HG03135 (cell line): ENCODE data around the gene CCDC167.

Experiments used
- ATAC-seq: cut with Tn5 transposase; IDR thresholded peaks from one replicate; pipeline ENCODE4 v1.9.1; 2021; ENCODE audit warnings: mild to moderate bottlenecking, moderate library complexity; ENCODE audit not compliant: unreplicated experiment

The CCDC167 gene

DNA sequence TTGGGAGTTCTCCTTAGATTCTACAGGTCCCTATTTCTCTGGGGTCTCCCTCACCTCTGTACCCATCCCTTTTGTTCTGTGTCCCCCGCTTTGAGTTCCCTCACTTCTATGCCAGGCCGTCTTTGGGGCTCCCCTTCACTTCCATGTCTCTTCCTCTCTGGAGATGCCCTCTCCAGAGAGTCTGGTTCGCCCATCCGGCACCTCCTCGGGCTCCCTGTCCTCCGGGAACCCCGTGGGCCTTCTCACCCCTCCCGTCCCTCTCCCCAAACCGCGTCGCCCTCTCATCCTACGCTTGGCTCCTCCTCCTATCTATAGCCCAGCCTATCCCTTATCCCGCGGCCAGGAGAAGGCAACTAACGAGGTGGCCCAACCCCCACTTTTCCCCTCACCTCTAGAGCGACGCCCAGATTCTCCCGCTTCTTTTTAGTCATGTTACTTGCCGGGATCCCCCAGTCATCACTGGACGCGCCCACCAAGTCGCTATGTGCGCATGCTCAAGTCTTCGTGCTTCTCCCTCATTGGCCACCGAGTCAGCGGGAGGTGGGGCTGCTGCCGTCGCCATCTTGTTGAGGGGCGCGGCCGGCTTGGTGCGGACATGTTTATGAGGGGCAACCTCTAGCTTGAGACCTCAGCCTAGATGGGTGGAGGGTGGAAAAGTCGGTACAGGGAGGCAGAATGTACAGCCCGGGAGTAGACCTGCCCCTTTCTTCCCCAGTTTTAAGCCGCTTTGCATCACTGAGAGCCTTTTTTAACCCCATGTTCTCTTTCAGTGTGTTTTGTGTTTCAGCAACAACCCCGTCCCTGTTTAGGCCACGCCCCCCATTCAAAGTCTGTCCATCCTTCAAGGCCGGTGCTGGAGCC is at the start of gene CCDC167:
Gene CCDC167, minus strand, starts transcription at position 461 of the 861 bp plus-strand sequence. Its CDS starts 30 bp downstream, at position 431.
- ATAC-seq = peak; percentile 78

DNA sequence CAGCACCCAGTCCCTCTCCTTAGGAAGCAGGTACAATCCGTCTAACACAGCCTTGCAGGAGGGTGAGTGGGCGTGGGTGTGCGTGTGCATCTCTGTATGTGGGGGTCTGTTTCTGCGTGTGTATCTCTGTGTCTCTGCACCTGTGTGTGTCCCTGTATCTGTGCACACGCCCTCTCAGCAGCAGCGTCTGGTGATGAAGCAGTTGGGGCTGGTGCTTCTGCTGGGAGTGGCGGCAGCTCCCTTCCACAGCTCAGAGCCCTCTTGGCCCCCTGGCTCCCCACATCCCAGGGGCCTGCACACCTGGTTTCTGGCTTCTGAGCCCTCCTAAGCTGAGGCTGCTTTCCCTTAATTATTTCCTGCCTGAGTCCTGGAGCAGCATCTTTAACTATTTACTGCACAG is 49.5 kb upstream of the CCDC167 start:
- no peak for ATAC-seq

DNA sequence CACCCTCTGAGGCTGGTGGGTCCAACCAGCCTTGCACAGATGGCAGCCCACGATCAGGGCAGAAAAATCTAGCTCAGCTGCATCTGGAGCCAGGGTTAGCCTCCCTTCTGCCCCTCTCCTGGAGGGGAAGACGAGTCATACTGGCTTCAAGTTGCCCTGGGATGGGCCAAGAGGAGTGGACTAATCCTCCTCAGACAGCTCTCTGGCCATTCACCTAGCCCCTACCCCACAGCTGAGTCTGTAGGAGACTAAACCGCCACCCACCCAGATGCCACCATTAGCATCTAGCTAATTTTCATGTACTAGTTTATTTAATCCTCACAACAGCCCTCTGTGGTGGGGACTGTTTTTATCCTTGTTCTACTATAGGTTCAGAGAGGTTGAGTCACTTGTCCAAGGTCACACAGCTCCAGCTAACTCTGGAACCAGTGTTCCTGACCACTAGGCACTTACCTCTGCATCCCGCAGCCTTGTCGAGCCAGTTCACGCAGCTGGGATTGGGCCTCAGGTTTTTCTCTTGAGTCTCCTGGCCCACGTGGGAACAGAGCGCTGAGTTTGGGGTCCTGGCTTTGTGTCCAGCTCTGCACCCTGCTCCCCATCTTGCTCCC is 48.5 kb upstream of the CCDC167 start:
- ATAC-seq = no peak

DNA sequence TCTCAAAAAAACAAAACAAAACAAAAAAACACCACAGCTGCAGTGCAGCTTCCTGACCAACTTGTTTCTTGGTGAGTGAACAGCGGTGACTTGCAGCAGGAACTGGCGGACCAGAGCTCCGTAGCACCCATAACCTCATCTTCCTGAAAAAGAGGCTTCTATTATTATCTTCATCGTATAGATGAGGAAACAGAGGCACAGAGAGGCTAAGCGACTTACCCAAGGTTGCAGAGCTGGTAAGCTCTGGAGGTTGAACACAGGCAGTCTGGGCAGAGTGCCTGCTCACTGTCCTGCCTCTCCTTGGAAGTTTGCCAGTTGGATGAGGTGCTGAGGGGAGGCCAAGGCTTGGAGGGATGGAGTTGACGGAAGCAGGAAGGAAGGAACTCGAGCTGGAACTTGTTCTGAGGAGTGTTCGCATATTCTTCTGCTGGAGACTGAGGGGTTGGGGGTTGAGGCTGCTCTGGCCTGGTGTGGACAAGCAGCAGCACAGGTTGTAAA is 47.9 kb upstream of the CCDC167 start:
- ATAC-seq = no peak

DNA sequence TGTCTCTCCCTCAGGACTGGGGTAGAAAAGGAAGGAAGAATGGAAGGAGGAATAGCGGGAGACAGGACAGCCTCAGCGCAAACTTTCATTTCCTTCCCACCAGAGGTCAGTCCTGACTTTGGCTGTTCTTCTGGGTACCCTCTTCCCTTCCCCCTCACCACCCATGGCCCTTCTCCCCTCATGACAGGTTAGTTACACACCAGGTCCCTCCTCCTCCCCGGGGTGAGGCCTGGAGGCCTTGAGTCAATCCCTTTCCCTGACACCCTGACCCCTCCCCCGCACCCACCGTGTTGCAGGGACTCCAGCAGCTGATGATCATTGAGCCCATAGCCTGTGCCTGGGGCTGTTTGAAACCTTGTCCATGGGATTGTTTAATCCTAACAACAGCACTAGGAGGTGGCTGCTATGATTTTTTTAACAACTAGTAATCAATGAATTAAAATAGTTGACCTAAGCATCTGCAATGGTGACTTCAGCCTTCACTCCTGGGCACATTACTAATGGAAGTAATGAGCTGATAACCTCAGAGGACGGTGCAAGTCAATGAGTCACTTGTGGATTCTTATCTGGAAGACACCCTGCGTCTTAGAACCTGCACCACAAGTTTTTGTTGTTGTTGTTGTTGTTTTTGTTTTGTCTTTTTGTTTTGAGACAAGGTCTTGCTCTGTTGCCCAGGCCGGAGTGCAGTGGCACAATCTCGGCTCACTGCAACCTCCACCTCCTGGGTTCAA is 46.6 kb upstream of the CCDC167 start:
- no peak for ATAC-seq

DNA sequence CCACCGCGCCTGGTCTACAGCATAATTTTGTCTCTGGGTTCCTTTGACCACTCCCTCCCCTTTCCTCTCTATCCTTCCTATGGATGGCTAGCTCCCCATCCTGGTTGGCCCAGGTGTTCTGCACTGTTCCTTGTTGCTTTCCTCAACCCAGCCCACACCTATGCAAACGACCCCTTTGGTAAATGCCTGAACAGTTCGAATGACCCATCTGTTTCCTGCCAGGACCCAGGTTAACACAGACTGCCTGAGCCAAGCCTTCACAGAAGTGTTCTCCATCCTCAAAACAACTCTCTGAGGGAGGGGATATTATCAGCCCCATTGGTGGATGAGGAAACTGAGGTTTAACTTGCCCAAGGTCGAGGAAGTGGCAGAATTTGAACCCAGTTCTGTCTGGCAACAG is 44.8 kb upstream of the CCDC167 start:
- no peak for ATAC-seq

DNA sequence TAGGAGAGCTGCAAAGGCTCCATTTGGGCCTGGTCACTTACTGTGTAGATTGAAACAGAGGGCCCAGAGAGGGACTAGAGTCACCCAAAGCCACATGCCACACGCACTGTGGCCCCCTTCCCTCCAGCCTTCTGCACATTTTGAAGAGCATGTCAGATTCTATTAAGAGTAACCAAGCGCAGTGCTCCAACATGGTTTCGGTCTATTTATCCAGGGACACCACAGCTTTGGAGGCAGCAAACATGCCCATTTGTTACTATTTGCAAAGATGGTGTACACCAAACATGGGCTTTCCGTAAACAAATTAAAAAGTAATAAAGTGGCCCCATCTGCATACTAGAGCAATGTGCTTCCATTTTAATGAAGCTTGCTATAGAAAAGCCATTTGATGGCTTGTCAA is 43.7 kb upstream of the CCDC167 start:
- no peak for ATAC-seq

DNA sequence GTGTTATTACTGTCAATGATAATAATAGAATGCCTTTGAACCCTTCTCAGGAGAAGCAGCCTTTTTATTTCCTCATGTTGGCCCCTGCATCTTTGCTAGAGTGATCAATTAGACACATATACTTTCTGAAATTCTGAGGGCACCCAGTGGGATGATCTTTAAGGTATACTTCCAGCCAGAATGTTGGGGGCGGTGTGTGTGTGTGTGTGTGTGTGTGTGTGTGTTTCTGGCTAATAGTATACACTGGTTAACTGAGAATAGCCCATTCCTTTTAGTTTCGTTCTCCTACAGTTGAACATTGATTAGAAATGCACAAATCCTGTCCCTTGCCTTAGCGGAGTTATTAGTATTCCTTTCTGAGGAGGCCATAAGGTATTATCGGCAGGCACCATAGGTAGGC is 41.7 kb upstream of the CCDC167 start:
- ATAC-seq = no peak

DNA sequence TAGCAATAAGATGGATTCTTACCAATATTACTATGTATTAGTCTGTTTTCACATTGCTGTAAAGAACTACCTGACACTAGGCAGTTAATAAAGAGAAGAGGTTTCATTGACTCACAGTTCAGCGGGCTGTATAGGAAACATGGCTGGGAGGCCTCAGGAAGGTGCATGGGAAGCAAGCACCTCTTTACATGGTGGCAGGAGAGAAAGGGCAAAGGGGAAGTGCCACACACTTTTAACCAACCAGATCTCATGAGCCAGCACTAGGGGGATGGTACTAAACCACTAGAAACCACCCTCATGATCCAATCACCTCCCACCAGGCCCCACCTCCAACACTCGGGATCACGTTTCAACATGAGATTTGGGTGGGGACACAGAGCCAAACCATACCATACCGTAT is 40.7 kb upstream of the CCDC167 start:
- ATAC-seq = no peak

DNA sequence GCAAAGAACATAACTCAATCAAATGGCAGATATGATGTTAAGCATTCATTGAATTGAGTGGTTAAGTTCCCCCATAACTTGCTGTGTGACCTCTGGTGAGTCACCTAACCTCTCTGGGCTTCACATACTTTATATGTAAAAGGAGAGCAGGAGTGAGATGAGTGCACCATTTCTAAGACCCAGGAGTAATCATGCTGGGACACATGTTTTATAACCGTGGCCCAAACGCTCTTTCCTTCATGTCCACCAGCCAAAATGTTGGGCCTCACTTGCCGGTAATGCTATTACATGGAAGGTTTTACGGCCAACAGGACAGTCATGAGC is 40.3 kb upstream of the CCDC167 start:
- ATAC-seq = no peak

DNA sequence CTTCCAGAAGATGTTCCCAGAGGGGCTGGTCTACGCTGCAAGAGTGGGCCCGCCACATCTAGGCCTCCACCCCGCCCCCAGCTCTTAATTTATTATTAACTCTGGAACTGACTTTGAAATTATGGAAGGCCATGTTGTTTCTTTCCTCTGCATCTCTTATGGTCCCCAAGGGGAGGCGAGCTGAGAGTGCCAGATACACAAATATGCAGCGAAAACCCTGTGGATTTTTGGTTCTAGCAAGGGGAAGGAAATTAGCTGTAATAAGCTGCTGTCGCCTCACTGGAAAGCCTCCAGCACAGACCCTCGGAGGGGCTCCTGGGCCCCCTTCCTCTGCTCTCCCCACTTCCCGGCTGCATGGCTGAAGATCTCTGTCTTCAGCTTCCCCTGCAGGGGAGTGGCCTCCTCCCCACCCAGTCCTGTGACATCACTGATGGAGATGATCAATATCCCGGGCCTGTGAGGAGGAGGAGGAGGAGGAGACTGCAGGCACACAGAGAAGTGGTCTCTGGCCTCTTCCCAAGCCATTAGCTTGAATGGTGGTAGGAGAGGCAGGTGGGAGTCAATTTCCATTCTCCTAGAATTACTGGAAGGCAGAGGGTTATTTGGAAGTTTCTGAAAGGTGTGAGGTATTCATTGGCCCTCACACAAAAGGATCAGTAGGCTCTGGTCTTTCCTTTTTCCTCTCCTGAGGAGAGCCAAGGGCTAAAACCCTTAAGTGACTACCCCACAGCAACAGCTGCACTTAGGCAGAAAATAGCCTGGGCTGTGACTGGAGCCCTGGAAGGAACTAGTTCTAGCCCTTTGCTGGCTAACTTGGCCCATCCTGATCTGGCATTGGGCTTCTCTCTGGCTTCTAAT is 39.7 kb upstream of the CCDC167 start:
- ATAC-seq = no peak

DNA sequence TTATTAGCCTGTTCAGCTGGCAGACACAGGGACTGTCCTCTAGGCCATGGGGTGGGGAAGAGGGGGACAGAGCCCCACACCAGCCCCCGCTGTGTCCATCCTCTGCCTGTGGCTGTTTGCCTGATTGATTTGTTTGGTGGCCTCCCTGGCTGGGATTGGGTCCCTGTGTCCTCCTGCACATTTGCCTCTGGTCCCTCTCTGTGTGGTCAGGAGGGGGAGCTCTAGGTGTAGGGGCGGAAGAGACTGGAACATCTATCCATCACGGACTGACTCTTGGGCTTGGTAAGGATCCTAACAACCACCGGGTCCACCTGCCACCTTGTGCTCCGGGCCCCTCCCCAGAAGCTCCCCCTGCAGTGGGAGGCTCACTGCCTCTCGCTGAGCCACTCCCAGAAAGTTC is 38.4 kb upstream of the CCDC167 start:
- ATAC-seq = no peak

DNA sequence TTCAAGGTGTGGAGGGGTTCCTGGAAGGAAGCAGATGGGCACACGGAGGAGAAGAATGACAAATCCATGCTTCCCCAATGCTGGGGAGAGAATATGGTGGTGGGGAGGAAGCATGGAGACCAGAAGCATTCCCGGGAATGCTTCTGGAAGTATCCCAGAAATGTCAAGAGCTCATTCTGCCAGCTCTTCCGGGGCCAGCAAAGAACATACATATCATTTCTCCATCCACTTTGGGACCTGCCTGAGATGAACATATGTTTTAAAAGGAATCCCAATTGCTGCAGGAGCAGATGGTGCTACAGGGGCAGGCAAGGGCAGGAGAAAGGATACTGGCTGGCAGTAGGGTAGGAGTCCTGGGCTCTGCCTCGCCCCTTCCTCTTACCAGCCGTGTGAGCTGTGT is 37.9 kb upstream of the CCDC167 start:
- no peak for ATAC-seq

DNA sequence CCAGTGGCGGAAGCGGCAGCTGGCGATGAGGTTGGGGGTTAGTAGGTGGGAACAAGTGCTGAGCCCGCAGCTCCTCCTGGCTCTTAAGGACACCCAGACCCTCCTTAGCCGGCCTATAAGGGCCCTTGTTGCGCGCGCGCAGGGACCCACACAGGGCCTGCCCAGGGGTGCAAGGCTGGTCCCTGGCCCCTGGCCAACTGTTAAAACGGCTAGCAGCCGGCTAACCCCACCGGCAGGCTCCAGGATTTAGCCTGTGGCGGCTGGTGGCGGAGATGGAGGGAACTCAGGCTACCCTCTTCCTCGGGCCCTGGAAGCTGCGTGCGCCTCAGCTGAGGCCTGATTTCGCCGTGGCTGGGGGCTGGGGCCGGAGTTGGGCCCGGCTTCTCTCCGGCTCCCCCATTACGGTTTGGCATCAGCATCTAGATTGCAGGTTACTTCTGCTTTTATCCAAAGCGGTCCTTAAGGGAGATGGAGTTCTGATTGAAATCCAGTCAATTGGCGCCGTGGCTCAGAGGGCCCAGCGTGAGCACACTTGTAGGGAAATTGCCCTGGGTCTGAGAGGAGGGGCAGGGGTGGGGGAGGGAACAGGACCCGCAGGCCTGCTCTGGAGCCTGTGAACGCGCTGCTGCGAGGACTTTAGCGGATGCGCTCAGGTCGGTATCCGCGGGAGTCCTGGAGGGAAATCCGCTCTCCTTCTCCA is 36.9 kb upstream of the CCDC167 start:
- ATAC-seq = no peak

DNA sequence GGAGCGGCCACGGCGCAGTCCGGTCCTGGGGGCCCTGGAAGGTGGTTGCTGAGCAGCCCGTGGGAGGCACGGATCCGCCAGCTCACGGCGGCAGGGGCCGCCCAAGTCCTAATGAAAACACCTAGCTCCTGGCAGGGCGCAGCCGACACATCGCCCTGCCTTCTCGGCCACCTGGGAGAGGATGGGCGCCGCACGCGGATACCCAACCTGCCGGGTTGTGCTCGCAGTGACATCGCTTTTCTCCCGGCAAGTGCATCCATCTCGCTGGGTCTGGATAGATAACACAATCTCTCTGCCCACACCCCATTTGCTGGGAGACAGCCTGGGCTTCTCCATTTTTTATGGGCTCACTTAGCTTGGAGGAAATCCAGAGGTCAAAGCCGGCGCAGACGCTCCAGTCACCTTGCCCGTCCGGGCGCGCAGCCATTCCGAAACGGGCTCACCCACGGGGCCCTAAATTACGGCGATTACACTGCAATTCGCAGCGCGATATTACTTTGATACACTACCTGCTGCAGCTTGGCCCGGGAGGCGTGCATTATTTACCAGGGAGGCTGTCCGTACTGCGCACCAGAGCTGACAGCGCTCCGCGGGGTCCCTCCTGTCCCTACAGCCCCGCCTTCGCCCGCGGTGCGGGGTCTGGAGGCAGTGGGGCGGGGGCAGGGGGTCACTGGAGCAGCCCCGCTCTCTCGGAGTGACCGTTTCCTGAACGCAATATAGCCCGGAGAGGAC is 36.2 kb upstream of the CCDC167 start:
- ATAC-seq = no peak

DNA sequence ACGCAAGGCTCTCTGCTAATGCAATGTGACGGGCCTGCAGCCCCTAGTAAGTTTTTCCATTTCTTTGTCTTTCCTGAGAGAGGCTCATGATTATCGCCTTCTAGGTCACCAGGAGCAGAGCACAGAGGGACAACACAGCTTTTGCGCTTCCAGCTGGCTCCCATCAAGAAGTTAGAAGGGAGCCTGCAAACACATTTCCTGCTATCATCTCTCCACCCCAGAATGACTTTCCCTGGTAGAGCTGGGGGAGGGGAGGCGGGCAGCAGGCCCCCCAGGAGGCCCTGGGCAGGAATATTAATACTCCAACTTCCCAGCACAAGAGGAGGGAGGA is 35.7 kb upstream of the CCDC167 start:
- no peak for ATAC-seq

DNA sequence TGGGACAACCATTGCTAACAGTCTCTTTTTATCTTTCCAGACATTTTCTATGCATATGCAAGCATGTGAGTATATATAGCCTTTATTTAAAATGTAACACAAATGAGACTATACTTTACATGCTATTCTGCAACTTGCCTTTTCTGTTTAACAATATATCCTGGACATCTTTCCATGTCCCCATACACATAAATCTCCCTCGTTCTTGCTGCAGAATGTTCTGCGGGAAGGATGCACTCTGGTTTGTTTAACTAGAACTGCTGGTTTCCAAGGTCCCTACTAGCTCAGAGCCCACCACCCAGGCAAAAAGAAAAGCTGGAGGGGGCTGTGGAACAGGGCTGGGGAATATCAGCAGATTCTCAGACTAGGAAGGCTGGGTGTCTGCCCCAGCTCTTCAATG is 35.2 kb upstream of the CCDC167 start:
- ATAC-seq = no peak

DNA sequence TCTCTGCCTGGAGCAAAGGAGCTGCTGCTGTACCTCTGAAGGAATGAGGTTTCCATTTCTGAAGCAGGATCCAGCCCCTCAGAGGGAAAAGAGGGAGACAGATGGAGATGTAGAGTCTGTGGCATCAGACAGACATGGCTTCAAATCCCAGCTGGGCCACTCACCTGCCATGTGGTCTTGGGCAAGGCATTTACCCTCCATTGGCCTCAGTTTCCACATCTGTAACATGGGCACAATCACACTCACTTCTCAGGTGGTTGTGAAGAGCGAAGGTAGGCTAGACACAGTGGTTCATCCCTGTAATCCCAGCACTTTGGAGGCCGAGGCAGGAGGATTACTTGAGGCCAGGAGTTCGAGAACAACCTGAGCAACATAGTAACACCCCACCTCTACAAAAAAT is 32.4 kb upstream of the CCDC167 start:
- ATAC-seq = no peak

DNA sequence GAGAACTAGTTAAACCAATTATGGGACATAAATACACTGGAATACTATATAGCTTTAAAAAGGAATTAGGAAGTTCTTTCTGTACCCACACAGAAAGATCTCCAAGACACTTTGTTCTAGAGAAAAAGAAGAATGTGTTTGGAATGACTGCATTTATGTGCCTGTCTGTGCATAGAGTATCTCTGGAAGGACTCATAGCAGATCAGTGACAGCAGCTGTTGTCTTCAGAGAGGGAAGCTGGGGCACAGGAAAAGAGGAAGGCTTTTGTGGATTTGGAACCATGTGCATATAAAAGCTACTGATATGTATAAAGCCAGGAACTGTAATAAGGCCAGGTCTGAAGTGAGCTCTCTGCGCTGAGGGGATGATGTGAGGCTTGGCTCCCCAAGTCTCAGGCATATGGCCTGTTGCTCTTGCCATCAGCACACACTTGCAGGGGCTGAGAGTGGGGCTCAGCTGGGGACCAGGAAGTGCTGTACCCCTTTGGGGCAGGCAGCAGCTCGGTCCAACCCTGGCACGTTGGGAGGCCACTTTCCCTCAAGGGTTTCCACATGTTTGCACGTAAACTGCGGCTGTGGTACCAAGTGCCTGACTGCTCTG is 31.8 kb upstream of the CCDC167 start:
- ATAC-seq = no peak
